Activated CD8-positive, alpha-beta T cell treated with anti-CD3 and anti-CD28 coated beads for 36 hours (primary cell): ENCODE results near the gene USP44. TPM values are rescaled to one million over a fixed set of nuclear protein-coding genes. Genes with fewer than 3 reads are reported as not detected.

Experiments
- ATAC-seq: fragments of 200-7000 bp; cut with Tn5 transposase; one replicate; pipeline ENCODE4 v1.10.0; 2021; ENCODE audit warnings: mild to moderate bottlenecking, moderate library complexity
- CTCF ChIA-PET: fragments of 350-600 bp; sonication (Branson Sonifier 250); formaldehyde crosslinking; loops from one replicate; lab custom pipeline; 2021; ENCODE audit warnings: antibody characterized with exemption; lab: Charles Lee
- POLR2A ChIA-PET: fragments of 350-600 bp; sonication (Branson Sonifier 250); formaldehyde crosslinking; loops from one replicate; lab custom pipeline; 2021; ENCODE audit warnings: antibody characterized with exemption; lab: Charles Lee
- DNase-seq: peaks from one replicate; pipeline ENCODE4 v3.0.0-alpha.2; 2020
- H3K27ac Mint-ChIP-seq: one replicate; pipeline ENCODE4 v1.8.0; 2021; ENCODE audit warnings: mild to moderate bottlenecking, mixed read lengths
- H3K27me3 Mint-ChIP-seq: one replicate; pipeline ENCODE4 v1.8.0; 2021; ENCODE audit warnings: mixed read lengths
- H3K36me3 Mint-ChIP-seq: one replicate; pipeline ENCODE4 v1.8.0; 2021; ENCODE audit warnings: low read depth, mixed read lengths
- H3K4me1 Mint-ChIP-seq: one replicate; pipeline ENCODE4 v1.8.0; 2021; ENCODE audit warnings: low read depth, mixed read lengths
- H3K4me3 Mint-ChIP-seq: one replicate; pipeline ENCODE4 v1.8.0; 2021; ENCODE audit warnings: mild to moderate bottlenecking, moderate library complexity, mixed read lengths
- H3K9me3 Mint-ChIP-seq: one replicate; pipeline ENCODE4 v1.8.0; 2021; ENCODE audit warnings: mixed read lengths
- CTCF ChIP-seq: fragments of 200-600 bp; IDR thresholded peaks from one replicate; pipeline ENCODE4 v1.8.0; 2022; ENCODE audit warnings: antibody characterized with exemption, mild to moderate bottlenecking
- intact Hi-C: fragments of 100-400 bp; cut with micrococcal nuclease; formaldehyde crosslinking; loops from one replicate; pipeline ENCODE4 v1.10.0; 2022
- total RNA-seq, 2 experiments: library from RNA; stranded (reverse); gene quantifications; one replicate each; pipeline ENCODE4 v1.2.3, GENCODE V29; 2021

USP44 gene
- total RNA-seq, 2 experiments from 2014 or later, result 15.2 to 15.5 TPM

- no peak overlapping the region for H3K4me3 Mint-ChIP-seq
- intact Hi-C loops, result no loop called here
- CTCF ChIA-PET, result interaction anchor here (5.1 kb wide), 1 partner anchor 17 kb away, joined by 21 read pairs; no protein-coding TSS in a partner anchor
- H3K4me1 Mint-ChIP-seq, result peaks cover 2% of the 10 kb centered on the region
- no peak for TF ChIP-seq CTCF
- no peaks in the 10 kb centered on the region for H3K9me3 Mint-ChIP-seq
- peaks cover 32% of the 10 kb centered on the region for H3K36me3 Mint-ChIP-seq
- H3K27me3 Mint-ChIP-seq, result no peaks in the 10 kb centered on the region
- DNase-seq (no peak), ATAC-seq (no peak)
- peak overlapping the region; percentile 30 for H3K27ac Mint-ChIP-seq
- POLR2A ChIA-PET, result interaction anchor here (1.2 kb wide), 1 partner anchor 43 kb away, joined by 4 read pairs; the partner anchor contains the start of gene METAP2
These were observed 34.0 kb downstream of the USP44 start for GRCh38 chr12:95517246-95517645.

GRCh38 chr12:95516757-95517156 is 34.5 kb downstream of the USP44 start:
- TF ChIP-seq CTCF, result no peak
- Mint-ChIP-seq H3K4me3 (no peak overlapping the region), H3K36me3 (peaks cover 37% of the 10 kb centered on the region), H3K27ac (peak overlapping the region; percentile 71), H3K9me3 (no peaks in the 10 kb centered on the region), H3K27me3 (no peaks in the 10 kb centered on the region), H3K4me1 (peaks cover 2% of the 10 kb centered on the region)
- intact Hi-C loops, result no loop called here
- ChIA-PET CTCF (interaction anchor here (5.1 kb wide), 1 partner anchor 17 kb away, joined by 21 read pairs; no protein-coding TSS in a partner anchor), POLR2A (interaction anchor here (1.2 kb wide), 1 partner anchor 43 kb away, joined by 4 read pairs; the partner anchor contains the start of gene METAP2)
- no peak for DNase-seq
- ATAC-seq, result no peak

- no peaks in the 10 kb centered on the region for H3K9me3 Mint-ChIP-seq
- CTCF ChIA-PET, result interaction anchor here (1.0 to 5.1 kb wide), 5 partner anchors 8 to 19 kb away, joined by 3 to 21 read pairs (median 5); no protein-coding TSS in a partner anchor
These were observed 36.1 kb downstream of the USP44 start for GRCh38 chr12:95515197-95515596.

GRCh38 chr12:95513599-95513998 is 37.7 kb downstream of the USP44 start:
- CTCF ChIA-PET, result interaction anchor here (2.0 to 5.1 kb wide), 3 partner anchors 10 to 21 kb away, joined by 5 to 21 read pairs (median 7); no protein-coding TSS in a partner anchor
- H3K4me3 Mint-ChIP-seq, result no peak overlapping the region
- H3K4me1 Mint-ChIP-seq, result peaks cover 4% of the 10 kb centered on the region
- intact Hi-C loops, result no loop called here
- peaks cover 53% of the 10 kb centered on the region for H3K36me3 Mint-ChIP-seq
- H3K27ac Mint-ChIP-seq, result no peak overlapping the region
- DNase-seq, result no peak
- no peaks in the 10 kb centered on the region for H3K27me3 Mint-ChIP-seq
- no peak for ATAC-seq
- no peaks in the 10 kb centered on the region for H3K9me3 Mint-ChIP-seq
- POLR2A ChIA-PET, result interaction anchor here (1.4 kb wide), 1 partner anchor 12 kb away, joined by 4 read pairs; no protein-coding TSS in a partner anchor
- no peak for TF ChIP-seq CTCF

More at GRCh38 chr12:95515197-95515596, 36.1 kb downstream of the USP44 start:
- Mint-ChIP-seq H3K27me3 (no peaks in the 10 kb centered on the region), H3K36me3 (peaks cover 44% of the 10 kb centered on the region), H3K4me3 (no peak overlapping the region), H3K4me1 (peaks cover 2% of the 10 kb centered on the region), H3K27ac (no peak overlapping the region)
- POLR2A ChIA-PET, result no interaction called here
- intact Hi-C loops, result no loop called here
- no peak for DNase-seq
- ATAC-seq, result no peak
- TF ChIP-seq CTCF, result no peak

GRCh38 chr12:95511977-95512376 is 39.3 kb downstream of the USP44 start:
- no peak for TF ChIP-seq CTCF
- no peak for ATAC-seq
- Mint-ChIP-seq H3K27ac (no peak overlapping the region), H3K36me3 (peaks cover 54% of the 10 kb centered on the region), H3K4me3 (no peak overlapping the region), H3K9me3 (no peaks in the 10 kb centered on the region), H3K4me1 (peaks cover 6% of the 10 kb centered on the region), H3K27me3 (no peaks in the 10 kb centered on the region)
- ChIA-PET POLR2A (no interaction called here), CTCF (interaction anchor here (1.2 kb wide), 1 partner anchor 23 kb away, joined by 4 read pairs; no protein-coding TSS in a partner anchor)
- no peak for DNase-seq
- intact Hi-C loops, result no loop called here
